Measurements from ENCODE around the gene KDR.

DNA sequence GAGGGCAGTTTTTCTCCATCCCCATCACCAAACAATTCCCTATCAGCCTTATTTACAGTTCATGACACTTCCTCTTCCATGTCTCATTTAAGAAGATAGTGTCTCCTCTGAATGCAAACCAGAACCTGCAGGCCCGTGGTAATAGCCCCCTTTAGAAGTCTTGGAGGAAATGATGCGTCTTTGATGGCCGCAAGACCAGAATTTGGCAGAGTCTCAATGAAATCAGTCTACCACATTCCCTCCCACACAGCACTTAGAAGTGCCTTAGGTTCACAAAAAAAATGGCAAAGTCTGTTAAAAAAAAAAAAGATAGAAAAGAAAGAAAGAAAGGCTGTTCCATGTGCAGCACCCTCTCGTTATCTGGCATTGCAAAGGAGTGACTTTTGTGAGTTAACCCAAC is 2.1 kb upstream of the KDR start:
- TF ChIP-seq, protein P1, sequence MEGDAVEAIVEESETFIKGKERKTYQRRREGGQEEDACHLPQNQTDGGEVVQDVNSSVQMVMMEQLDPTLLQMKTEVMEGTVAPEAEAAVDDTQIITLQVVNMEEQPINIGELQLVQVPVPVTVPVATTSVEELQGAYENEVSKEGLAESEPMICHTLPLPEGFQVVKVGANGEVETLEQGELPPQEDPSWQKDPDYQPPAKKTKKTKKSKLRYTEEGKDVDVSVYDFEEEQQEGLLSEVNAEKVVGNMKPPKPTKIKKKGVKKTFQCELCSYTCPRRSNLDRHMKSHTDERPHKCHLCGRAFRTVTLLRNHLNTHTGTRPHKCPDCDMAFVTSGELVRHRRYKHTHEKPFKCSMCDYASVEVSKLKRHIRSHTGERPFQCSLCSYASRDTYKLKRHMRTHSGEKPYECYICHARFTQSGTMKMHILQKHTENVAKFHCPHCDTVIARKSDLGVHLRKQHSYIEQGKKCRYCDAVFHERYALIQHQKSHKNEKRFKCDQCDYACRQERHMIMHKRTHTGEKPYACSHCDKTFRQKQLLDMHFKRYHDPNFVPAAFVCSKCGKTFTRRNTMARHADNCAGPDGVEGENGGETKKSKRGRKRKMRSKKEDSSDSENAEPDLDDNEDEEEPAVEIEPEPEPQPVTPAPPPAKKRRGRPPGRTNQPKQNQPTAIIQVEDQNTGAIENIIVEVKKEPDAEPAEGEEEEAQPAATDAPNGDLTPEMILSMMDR (IDR thresholded peaks at IDR 0.05), result no peak
- TF ChIP-seq EP300 (IDR thresholded peaks at IDR 0.05), result no peak
